Measurements from ENCODE around the gene SULF2.

The SULF2 gene

GRCh38 chr20:47815866-47816265 lies 30.6 kb upstream of the SULF2 start:
- Histone ChIP-seq H3K4me3 (ENCODE audit: low read depth, low read length) (no peak overlapping the region), H3K9me3 (ENCODE audit: severe bottlenecking) (peaks cover 3% of the 10 kb centered on the region), H3K27ac (no peak overlapping the region), H3K27me3 (ENCODE audit: insufficient read depth, low read depth, severe bottlenecking) (no peaks in the 10 kb centered on the region), H3K36me3 (no peaks in the 10 kb centered on the region)
- TF ChIP-seq, protein P1, sequence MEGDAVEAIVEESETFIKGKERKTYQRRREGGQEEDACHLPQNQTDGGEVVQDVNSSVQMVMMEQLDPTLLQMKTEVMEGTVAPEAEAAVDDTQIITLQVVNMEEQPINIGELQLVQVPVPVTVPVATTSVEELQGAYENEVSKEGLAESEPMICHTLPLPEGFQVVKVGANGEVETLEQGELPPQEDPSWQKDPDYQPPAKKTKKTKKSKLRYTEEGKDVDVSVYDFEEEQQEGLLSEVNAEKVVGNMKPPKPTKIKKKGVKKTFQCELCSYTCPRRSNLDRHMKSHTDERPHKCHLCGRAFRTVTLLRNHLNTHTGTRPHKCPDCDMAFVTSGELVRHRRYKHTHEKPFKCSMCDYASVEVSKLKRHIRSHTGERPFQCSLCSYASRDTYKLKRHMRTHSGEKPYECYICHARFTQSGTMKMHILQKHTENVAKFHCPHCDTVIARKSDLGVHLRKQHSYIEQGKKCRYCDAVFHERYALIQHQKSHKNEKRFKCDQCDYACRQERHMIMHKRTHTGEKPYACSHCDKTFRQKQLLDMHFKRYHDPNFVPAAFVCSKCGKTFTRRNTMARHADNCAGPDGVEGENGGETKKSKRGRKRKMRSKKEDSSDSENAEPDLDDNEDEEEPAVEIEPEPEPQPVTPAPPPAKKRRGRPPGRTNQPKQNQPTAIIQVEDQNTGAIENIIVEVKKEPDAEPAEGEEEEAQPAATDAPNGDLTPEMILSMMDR (IDR thresholded peaks at IDR 0.05; ENCODE audit: low read depth, low read length) = no peak
- no peak for DNase-seq

DNA sequence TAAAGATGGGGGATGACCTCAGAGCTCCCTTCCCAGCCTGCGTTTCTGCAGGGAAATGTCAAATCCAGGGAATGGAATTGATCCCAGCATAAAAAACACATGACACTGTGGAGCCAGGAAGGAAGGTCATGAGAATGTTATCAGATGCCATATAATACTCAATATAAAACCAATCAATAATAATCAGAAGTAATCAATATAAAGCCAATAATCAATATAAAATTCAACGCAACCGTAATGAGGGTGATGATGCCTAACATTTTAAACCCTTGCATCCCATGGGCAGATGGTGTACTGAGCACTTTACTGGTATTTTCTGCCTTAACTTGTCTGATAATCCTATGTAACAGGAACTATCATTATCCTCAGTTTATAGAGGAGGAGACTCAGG lies 30.1 kb upstream of the SULF2 start:
- Histone ChIP-seq H3K9me3 (ENCODE audit: severe bottlenecking) (peaks cover 3% of the 10 kb centered on the region), H3K27ac (no peak overlapping the region), H3K36me3 (no peaks in the 10 kb centered on the region), H3K4me3 (ENCODE audit: low read depth, low read length) (no peak overlapping the region), H3K27me3 (ENCODE audit: insufficient read depth, low read depth, severe bottlenecking) (no peaks in the 10 kb centered on the region)
- DNase-seq = no peak
- TF ChIP-seq, protein P1 (IDR thresholded peaks at IDR 0.05; ENCODE audit: low read depth, low read length) = no peak

GRCh38 chr20:47814632-47815415 lies 29.5 kb upstream of the SULF2 start:
- TF ChIP-seq, protein P1 (IDR thresholded peaks at IDR 0.05; ENCODE audit: low read depth, low read length) = no peak
- Histone ChIP-seq H3K27me3 (ENCODE audit: insufficient read depth, low read depth, severe bottlenecking) (no peaks in the 10 kb centered on the region), H3K9me3 (ENCODE audit: severe bottlenecking) (peaks cover 3% of the 10 kb centered on the region), H3K36me3 (no peaks in the 10 kb centered on the region), H3K27ac (no peak overlapping the region), H3K4me3 (ENCODE audit: low read depth, low read length) (no peak overlapping the region)
- no peak for DNase-seq

DNA sequence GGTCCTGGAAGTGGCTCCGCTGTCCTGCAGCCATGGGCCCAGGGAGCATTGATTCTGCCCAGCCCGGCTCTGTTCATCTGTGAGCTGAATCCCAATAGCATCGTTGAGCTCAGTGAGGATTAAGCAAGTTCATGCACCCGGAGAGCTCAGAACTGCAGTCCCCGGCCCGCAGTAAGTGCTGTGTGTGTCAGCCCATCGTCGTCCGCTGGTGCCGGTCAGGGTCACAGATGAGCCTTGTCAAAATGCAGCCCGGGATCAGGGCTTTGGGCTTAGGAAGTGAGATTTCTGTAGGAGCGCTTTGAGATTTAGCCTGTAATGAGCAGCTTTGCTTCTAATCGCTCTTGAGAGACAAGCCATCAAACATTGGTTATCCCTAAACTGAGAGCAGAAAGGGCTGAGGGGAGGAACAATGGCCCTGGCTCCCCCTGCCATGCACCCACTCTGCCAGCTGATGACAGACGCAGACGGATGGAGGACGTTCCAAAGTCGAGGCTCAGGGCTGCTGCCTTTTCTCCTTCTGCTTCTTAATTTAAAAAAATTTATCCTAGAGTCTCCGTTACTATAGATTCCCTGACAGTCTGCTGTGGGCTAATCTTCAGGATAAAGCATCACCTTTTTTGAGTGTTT lies 25.6 kb upstream of the SULF2 start:
- no peak overlapping the region for H3K27ac ChIP-seq
- H3K27me3 ChIP-seq (ENCODE audit: insufficient read depth, low read depth, severe bottlenecking) = no peaks in the 10 kb centered on the region

DNA sequence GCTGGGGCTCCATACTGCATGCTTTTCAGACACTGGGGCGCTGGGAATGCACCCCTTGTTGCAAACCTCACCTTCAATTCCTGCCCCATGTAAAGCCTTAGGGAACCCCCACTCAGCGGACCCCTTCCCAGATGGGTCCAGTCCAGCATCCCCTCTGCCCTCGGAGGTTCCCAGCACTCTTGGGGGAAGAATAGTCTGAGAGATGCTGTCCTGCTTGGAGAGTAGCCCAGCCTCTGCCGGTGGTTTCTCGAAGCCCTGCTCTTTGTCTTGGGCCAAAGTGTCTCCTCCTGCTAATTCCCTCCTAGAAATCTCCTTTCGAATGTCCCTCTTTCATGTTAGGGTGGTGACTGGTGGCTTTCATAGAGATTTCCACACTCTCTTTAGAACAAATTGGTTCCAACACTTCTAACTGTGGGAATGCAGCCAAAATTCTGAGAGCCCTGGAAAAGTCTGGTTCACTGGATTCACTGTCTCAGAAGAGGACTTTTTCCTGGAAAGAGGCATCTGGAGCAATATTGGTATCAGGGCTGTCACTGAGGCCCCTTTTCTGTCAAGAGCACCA lies 24.9 kb upstream of the SULF2 start:
- Histone ChIP-seq H3K36me3 (no peaks in the 10 kb centered on the region), H3K27ac (no peak overlapping the region), H3K9me3 (ENCODE audit: severe bottlenecking) (peaks cover 3% of the 10 kb centered on the region), H3K4me3 (ENCODE audit: low read depth, low read length) (peak overlapping the region; percentile 3), H3K27me3 (ENCODE audit: insufficient read depth, low read depth, severe bottlenecking) (no peaks in the 10 kb centered on the region)
- TF ChIP-seq, protein P1 (IDR thresholded peaks at IDR 0.05; ENCODE audit: low read depth, low read length) = no peak
- no peak for DNase-seq

More for the DNA sequence above, 25.6 kb upstream of the SULF2 start:
- DNase-seq = peak; percentile 81
- peak overlapping the region; percentile 3 for H3K4me3 ChIP-seq (ENCODE audit: low read depth, low read length)
- peaks cover 3% of the 10 kb centered on the region for H3K9me3 ChIP-seq (ENCODE audit: severe bottlenecking)
- TF ChIP-seq, protein P1 (IDR thresholded peaks at IDR 0.05; ENCODE audit: low read depth, low read length) = no peak
- H3K36me3 ChIP-seq = no peaks in the 10 kb centered on the region
